HG02840 (cell line): ENCODE data around the gene KIFC3.
"Not testable (repeated sequence)": the region's sequence is repeated elsewhere in the genome, so short reads cannot be mapped to it uniquely, and the experiment has no call there.

Source experiments
- ATAC-seq: cut with Tn5 transposase; IDR thresholded peaks from one replicate; pipeline ENCODE4 v1.9.1; 2021; ENCODE audit warnings: mild to moderate bottlenecking, moderate library complexity, moderate number of reproducible peaks; ENCODE audit not compliant: unreplicated experiment, low FRiP score

KIFC3 gene

DNA sequence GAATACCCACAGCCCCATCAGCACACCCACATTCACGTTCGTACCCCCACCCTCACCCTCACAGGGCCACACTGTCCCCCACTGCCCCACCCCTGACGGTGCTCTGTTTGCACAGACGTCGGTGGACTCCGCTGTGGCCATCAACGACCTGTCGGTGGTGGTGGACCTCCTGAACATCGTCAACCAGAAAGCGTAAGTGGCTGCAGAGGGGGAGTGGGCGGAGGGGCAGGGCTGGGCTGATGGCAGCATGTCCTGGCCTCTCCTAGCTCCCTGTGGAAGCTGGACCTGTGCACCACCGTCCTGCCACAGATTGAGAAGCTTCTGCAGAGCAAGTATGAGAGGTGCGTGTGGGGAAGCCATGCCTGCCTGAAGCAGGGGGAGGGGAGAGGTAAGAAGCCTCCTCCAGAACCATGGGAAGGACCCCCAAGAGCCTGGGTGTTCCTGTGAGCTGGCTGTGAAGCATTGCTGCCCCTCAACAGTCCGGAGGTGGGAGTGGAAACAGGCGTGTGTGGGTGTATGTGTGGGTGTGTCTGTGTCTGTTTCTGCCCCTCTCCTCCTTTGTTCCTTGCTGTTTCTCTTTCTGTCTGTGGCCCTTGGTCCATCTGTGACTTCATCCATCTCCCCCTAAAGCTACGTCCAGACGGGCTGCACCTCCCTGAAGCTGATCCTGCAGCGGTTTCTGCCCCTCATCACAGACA, 46.4 kb downstream of the KIFC3 start:
- ATAC-seq = no peak

DNA sequence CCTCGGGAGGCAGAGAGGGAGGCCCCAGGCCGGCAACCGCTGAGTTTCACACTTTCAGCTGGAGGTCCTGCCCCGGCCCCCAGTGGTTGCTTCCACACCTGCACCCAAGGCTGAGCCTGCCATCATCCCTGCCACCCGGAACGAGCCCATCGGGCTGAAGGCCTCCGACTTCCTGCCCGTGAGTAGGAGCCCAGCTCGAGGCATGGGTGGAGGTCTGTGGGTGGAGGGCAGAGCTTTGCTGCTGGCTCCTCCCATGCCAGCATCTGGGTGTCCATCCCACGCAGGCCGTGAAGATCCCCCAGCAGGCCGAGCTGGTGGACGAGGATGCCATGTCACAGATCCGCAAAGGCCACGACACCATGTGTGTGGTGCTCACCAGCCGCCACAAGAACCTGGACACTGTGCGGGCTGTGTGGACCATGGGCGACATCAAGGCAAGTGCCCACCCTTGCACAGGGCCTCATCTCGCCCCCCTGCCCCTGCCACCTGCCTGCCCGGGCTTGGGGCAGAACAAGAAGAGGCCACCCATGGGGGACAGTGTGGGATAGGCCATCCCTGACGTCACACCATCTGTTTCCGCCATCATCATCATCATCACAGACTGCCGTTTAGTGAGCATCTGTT, 47.1 kb downstream of the KIFC3 start:
- ATAC-seq = no peak

DNA sequence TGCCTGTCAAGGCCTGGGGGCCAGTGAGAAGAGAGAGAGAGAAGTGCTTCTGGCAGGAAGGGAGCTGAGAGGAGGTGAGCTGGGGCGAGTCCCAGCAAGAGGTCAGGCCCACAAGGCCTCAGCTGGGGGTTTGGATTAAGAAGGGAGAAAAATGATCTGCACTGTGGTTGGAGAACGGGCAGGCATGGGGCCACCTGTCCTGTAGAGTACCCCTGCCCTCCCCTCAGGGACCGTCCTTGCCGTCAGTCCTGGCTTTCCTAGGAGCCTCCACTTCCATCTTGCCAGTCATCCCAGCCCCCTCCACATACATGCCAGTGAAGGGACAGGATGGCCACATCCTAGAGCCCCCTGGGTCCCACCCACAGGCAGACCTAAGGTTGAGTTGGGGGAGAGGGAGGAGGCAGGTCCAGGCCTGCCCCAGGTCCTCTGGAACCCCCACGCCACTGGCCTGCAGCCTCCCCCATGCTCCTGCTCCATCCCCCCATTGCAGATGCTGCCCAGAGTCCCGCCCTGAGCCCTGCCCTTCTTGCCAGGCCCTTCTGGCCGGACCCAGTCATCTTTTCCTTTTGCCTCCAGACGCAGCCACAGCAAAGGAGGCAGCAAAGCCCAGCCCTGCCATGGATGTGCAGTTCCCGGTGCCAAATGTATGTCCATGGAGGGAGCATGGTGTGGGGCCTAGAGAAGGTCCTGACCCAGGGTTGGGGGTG, 47.8 kb downstream of the KIFC3 start:
- no peak for ATAC-seq

DNA sequence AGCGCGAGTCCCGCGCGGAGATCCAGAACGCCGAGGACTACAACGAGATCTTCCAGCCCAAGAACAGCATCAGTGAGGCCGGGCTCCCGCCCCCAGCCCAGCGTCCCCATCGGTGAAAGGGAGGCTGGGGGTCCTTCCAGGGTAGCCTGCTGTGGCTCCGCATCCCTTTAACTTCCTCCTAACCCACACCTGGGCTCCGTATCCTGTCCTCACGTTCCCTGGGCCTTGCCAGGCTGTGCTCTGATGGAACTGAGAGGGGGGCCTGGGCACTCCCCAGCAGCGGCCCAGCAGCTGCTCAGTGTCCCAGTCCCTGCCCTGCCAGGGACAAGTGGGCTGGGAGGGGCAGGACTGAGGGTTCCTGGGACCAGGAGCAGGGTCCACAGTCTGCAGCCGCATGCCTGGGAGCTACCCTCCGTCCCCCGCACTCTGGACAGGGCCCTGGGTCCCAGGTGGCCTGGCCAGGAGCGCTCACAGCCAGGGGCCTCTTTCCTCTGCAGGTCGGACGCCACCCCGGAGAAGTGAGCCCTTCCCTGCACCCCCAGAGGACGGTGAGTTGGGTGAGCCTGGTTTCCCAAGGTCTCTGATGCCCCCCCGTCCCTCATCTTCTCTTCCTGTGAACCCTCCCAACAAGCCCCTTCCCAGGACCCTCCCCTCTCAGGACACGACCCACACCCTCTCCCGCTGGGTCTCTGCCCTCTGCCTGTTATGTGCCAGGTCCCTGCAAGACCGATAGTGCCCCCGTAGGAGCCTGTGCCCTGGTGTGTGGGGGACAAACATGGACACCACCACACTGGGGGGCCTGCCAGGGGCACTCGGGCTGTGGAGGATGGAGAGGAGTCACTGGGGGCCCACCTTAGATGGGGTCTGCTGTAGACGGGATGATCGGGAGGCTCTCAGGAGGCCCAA, 48.6 kb downstream of the KIFC3 start:
- no peak for ATAC-seq

DNA sequence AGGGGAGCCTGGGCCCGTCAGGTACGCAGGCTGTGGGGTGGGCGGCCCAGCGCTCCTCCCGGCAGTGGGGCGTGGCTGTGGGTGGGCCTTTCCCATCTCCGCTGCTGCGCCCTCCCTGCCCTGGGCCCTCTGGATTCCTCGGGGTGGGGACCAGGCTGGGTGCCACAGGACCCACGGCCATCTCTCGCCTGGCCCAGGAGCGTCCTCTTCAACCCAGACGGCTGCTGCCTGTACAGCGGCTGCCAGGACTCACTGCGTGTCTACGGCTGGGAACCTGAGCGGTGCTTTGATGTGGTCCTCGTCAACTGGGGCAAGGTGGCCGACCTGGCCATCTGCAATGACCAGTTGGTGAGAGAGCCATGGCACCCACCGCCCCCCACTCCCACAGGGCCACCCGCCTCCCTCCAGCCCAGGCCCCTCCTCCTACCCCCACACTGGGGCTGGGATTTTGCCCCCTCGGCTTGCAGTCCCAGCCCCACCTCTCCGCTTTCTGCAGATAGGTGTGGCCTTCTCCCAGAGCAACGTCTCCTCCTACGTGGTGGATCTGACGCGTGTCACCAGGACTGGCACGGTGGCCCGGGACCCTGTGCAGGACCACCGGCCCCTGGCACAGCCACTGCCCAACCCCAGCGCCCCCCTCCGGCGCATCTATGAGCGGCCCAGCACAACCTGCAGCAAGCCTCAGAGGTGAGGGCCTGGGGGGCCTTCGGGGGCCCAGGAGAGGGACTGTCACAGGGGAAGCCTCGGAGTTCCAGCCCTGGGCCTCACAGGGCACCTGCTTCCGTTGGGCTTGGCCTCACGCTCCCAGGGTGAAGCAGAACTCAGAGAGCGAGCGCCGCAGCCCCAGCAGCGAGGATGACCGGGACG, 49.5 kb downstream of the KIFC3 start:
- ATAC-seq = no peak

DNA sequence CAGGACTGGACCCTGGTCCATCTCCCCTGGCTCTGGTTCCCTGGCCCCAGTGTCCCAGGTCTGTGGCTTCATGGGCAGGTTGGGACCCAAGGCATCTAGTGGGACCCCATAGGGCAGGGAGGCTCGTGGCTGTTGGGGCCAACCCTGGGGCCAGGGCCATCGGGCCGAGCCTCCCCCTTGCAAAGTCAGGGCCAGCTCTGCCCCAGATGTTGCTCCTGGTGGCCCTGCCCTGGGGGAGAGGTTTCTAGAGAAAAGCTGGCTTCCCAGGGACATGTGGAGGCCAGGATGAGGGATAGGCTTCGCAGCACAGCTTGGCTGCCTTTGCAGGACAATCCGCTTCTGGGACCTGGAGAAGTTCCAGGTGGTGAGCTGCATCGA, 50.1 kb downstream of the KIFC3 start:
- no peak for ATAC-seq

DNA sequence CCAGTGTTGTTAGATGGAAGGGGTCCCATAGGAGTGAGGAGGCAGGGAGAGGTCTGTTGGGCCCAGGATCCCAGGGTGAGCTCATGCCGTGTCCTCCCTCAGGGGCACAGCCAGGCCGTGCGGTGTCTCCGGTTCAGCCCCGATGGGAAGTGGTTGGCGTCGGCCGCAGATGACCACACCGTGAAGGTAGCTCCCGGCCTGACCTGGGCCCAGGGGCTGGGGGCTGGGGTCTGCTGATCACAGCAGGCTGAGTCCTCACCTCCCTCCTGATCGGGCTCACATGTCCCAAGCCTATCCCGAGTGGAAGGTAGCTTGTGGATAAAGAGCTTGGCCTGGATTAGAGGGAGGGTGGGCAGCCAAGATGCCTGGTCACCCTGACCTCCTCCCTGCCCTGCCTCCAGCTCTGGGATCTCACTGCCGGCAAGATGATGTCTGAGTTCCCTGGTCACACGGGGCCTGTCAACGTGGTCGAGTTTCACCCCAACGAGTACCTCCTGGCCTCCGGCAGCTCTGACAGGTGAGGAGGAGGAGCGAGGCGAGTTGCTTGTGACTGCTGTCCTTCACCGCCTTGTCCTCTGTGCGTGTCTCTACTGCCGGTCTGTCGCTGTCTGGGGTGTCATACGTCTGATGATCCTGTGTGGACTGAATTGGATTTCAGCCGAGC, 50.6 kb downstream of the KIFC3 start:
- no peak for ATAC-seq

DNA sequence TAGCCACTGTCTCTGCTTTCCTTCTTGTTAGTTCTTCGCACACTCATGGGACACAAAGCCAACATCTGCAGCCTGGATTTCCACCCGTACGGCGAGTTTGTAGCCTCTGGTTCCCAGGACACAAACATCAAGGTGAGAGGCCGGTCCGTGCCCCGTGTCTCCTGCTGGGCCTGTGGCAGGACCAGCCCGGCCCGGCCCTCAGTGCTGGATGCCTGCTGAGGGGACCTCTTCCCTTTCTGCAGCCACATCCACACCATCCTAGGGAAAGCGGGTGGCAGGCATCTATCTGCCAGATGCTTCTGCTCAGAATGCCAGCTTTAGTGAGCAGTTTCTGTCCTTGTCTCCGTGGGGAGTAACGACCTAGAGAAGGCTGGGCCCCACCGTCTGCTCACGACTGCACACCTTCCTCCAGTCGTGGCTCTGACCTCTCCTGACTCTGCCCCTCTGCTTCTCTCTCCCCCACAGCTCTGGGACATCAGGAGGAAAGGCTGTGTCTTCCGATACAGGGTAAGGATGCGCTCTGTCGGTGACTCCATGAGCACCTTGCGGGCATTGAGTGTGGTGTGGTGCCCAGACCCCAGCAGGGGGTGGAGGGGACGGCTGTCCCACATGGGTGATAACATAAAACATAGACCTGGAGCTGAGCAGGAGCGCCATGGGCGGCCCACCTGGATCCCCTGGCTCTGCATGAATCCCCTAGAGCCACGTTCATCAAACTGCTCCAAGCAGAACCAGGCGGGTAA, 51.3 kb downstream of the KIFC3 start:
- no peak for ATAC-seq

DNA sequence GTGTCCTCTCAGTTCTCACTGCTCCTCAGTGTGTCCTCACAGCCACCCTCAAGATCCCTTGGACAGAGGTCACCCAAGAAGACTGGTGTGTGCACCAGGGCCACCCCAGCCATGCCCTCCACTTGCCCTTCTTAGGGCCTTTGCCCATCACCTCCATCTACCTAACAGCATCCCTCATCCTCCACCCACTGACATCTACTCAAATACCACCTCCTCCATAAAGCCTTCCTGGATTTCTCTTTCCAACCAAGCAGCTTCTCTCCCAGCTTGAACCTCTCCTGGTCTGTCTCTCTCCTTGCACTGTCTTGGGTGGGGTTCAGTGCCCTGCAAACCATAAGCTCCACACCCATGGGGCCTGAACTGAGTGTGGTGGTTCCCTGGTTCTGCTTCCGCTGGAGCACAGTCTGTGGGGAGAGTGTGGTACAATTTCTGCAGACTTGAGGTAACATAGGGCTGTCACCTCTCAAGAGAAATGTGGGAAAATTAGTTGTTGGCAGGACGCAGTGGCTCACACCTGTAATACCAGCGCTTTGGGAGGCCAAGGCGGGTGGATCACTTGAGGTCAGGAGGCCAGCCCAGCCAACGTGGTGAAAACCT, 52.3 kb downstream of the KIFC3 start:
- ATAC-seq = no peak

DNA sequence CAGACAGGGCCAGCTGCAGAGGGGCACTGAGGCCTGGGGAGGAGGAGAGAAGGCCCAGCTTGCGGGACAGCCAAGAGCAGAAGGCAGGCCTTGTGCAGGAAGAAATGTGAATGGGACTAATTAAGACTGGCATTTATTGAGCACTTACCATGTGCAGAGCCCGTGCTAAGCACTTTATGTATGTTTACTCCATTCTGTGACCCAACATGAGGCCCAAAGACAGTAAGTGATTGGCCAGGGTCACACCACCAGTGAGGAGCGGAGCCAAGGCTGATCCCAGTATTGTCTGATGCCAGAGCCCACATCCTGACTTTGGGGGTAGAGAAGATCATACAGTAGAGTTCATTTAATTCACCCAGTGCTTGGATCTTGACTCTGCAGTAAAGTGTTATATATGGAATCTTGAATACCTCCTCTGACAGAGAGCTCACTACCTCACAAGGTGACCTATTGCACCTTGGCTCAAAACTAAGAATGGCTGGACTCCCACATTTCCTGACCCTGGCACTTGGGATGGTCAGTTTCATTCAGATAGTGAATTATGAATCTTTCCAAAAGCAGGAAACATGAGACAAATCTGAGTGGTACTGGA, 53.1 kb downstream of the KIFC3 start:
- no peak for ATAC-seq

DNA sequence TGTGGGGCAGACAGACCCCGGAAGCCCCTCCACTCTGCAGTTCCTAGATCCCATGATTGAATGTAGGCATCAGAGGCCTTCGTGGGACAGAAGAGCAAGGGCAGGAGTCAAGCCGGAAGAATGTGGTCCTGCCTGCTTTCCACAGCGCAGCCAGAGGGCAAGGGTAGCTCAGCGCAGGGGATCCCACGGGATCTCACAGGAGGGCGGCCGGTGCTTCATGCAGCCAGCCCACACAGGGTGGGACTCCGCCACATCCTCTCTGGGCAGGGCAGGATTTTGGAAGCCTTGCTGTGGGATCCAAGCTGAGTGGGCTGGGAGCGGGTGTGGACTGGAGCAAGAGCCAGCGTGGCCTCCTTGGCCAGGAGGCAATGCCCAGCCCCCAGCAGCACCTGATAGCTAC, 53.7 kb downstream of the KIFC3 start:
- ATAC-seq = no peak

DNA sequence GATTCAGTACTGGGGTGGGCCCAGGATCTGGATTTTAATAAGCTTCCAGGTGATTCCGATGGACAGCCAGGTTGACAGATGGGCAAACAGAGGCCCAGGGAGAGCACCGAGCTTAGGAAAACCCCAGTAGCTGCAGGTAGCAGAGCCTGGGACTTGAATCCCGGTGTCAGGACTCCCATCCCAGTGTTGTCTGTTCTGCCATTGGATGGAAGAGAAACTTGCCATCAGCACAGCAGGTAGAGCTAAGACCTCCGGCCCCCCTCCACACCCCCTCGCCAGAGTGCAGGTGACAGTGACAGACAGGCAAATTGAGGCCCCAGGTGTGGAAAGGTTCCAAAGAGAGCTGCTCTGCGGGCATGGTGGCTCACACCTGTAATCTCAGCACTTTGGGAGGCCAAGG, 54.3 kb downstream of the KIFC3 start:
- no peak for ATAC-seq

DNA sequence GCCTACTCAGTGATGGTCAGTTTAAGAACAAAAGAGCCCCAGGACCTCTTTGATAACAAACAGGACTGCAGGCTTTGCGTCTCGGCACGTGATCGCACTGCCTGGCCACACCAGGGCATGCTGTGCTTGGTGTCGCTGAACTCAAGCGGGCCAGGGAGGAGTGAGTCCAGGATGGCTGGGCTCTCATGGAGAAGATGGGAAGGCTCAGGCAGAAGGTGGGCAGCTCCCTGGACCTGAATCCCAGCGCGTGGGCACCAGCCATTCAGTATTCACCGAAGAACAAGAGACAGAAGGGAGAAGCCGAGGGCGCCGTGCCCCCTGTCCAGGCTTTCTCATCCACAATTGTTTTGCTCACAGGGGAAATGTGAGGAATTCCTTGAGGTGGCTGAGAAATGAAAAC, 54.8 kb downstream of the KIFC3 start:
- ATAC-seq = no peak

DNA sequence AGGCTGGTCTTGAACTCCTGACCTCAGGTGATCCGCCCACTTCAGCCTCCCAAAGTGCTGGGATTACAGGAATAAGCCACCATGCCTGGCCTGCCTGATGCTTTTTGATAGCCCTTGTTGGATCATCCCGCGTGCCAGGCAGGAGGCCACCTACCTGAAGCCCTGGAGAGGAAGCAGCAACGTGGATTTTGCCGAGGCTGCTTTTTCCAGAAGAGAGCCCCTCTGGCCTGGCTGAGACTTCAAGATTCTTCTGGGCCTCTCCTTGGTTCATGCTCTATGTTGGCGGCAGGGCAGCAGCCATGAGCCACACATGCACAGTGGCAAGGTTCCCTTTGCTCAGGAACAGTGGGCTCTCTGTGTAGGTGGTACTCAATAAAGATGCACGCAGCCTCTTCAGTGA, 55.2 kb downstream of the KIFC3 start:
- no peak for ATAC-seq

DNA sequence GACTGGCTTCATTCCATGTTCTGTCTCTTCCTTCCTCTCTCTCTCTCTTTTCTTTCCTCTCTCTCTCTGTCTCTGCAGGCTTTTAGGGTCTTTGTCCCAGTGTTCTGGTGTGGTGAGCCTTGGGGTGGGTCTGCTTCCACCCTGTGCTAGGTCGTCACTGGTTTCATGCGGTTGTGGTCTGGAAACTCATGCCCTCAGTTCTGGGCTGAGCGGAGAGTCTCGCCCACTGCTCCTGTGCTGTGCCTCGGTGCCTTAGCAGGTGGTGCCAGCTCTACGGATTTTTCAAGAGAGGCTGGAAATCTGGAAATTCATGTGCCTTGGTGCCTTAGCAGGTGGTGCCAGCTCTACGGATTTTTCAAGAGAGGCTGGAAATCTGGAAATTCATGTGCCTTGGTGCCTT, 56.0 kb downstream of the KIFC3 start:
- ATAC-seq = not testable (repeated sequence)

DNA sequence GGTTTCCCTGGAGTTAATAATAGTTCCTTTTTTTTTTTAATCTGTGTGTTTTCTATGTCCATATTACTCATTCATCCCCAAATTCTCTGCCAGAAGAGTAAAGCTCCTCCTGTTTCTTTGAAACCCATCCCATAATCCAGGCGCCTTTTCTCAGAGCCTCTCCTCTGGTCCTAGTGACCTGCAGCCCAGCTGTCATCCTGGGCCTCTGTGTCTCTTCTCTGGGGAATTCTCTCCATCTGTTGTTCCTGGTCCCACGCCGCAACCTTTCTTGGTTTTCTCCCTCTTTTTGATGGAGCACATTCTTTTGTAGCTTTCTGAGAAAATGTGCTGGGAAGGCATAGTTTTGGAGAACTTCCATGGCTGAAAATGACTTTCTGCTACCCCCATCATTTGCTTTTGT, 56.5 kb downstream of the KIFC3 start:
- no peak for ATAC-seq

DNA sequence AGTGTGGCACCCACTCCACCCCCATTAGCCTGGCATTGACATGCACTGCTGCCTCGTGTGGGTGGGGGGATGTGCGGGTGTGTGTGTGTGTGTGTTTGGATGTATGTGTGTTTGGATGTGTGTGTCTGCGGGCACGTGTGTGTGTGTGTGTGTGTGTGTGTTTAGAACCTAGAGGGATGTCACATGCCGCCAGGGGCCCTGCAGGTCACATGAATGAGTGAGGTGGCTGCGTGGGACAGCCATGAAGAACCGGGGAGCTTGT, 57.7 kb downstream of the KIFC3 start:
- no peak for ATAC-seq

DNA sequence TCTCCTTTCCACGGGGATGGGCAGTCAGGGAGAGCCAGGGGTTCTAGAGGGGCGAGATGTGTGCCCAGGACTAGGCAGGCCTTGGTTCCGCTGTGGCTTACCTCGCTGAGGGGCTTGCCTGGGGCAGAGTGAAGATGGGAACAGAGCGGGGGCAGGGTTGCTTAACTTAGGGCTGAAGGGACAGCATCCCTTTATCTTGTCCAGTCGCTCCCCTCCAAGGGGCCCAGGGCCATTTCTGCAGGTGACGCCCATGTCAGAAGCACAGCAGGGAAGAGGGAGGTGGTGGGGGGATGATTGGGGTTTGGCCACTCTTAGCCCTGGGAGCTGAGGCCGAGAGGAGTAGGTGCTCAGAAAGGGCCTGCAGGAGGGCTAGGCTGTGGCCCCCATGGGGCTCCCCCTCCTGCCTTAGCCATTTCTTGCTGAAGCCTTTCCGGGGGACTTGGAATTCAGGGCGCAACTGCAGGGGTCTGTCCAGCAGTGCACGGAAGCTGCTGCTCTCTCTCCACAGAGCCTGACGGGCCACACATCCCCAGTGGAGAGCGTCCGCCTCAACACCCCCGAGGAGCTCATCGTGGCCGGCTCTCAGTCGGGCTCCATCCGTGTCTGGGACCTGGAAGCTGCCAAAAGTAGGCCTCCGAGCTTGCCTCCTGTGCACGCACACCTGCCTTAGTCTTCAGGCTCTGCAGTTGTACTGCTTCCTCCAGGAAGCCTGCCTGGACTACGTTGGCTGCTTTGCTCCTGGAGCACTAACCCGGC, 58.2 kb downstream of the KIFC3 start:
- ATAC-seq = no peak
